IMR-90 (cell line): ENCODE results near the gene MPPED2.

Experiments used
- CEBPB ChIP-seq: IDR thresholded peaks from 2 replicates; pipeline ENCODE4 v1.6.1; 2012; ENCODE audit warnings: low read depth, low read length, improper control_type of control experiment
- FOS ChIP-seq: fragments of 150-350 bp; IDR thresholded peaks from 2 replicates; pipeline ENCODE4 v1.6.1; 2016; ENCODE audit warnings: low read depth, low read length
- MAFK ChIP-seq: IDR thresholded peaks from 2 replicates; pipeline ENCODE4 v1.6.1; 2012; ENCODE audit warnings: low read depth, low read length, improper control_type of control experiment
- MAZ ChIP-seq: IDR thresholded peaks from 2 replicates; pipeline ENCODE4 v1.6.1; 2012; ENCODE audit warnings: low read depth, mild to moderate bottlenecking, low read length, improper control_type of control experiment, moderate library complexity, borderline replicate concordance
- MXI1 ChIP-seq: IDR thresholded peaks from 2 replicates; pipeline ENCODE4 v1.6.1; 2012; ENCODE audit warnings: low read depth, mild to moderate bottlenecking, low read length, moderate library complexity, borderline replicate concordance
- NFE2L2 ChIP-seq: fragments of 150-350 bp; IDR thresholded peaks from 2 replicates; pipeline ENCODE4 v1.6.1; 2016; ENCODE audit warnings: low read depth, mild to moderate bottlenecking, low read length
- POLR2A ChIP-seq: IDR thresholded peaks from 2 replicates; pipeline ENCODE4 v1.6.1; 2012; ENCODE audit warnings: mild to moderate bottlenecking, low read depth, low read length
- RAD21 ChIP-seq: IDR thresholded peaks from 2 replicates; pipeline ENCODE4 v1.6.1; 2012; ENCODE audit warnings: low read length, improper control_type of control experiment
- RCOR1 ChIP-seq: IDR thresholded peaks from 2 replicates; pipeline ENCODE4 v1.6.1; 2012; ENCODE audit warnings: mild to moderate bottlenecking, low read length, improper control_type of control experiment; ENCODE audit not compliant: insufficient replicate concordance
- RFX5 ChIP-seq: IDR thresholded peaks from 2 replicates; pipeline ENCODE4 v1.8.0; 2012; ENCODE audit warnings: low read depth, mild to moderate bottlenecking, low read length, moderate library complexity
- SMC3 ChIP-seq: fragments of 150-350 bp; IDR thresholded peaks from 2 replicates; pipeline ENCODE4 v1.6.1; 2016; ENCODE audit warnings: low read depth, mild to moderate bottlenecking, antibody characterized with exemption, low read length, moderate library complexity
- TF ChIP-seq, protein P1 (sequence below): conservative IDR thresholded peaks from 2 replicates; pipeline ENCODE4 v1.5.1; 2012; ENCODE audit warnings: mild to moderate bottlenecking, low read depth, low read length, improper control_type of control experiment
- TF ChIP-seq, protein P2 (sequence below): fragments of 150-350 bp; IDR thresholded peaks from 2 replicates; pipeline ENCODE4 v1.6.1; 2016; ENCODE audit warnings: low read depth, mild to moderate bottlenecking, low read length, moderate library complexity, borderline replicate concordance
- TF ChIP-seq, protein P3 (sequence below): fragments of 150-350 bp; IDR thresholded peaks from 2 replicates; pipeline ENCODE4 v1.6.1; 2017; ENCODE audit warnings: mild to moderate bottlenecking, antibody characterized with exemption, low read length, low read depth

DNA sequence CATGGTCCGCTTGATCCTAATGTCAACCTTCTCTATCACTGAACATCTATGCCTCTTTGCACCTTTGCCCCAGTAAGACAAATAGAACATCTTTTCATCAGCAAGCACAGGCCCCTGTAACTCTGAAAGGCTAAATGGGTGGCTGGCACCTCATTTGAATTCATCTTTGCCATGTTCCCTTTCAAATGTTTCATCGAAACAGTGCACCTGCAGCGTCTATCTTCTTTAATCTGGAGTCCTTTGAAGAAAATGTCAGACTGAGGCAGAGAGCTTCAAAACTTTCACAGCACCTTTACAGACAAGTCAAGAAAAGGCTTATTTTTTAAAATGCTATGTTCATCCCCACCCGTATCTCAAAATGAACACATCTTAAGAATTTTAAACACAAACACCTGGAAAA lies 3.4 kb downstream of the MPPED2 start:
- TF ChIP-seq, protein P1, sequence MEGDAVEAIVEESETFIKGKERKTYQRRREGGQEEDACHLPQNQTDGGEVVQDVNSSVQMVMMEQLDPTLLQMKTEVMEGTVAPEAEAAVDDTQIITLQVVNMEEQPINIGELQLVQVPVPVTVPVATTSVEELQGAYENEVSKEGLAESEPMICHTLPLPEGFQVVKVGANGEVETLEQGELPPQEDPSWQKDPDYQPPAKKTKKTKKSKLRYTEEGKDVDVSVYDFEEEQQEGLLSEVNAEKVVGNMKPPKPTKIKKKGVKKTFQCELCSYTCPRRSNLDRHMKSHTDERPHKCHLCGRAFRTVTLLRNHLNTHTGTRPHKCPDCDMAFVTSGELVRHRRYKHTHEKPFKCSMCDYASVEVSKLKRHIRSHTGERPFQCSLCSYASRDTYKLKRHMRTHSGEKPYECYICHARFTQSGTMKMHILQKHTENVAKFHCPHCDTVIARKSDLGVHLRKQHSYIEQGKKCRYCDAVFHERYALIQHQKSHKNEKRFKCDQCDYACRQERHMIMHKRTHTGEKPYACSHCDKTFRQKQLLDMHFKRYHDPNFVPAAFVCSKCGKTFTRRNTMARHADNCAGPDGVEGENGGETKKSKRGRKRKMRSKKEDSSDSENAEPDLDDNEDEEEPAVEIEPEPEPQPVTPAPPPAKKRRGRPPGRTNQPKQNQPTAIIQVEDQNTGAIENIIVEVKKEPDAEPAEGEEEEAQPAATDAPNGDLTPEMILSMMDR: no peak
- TF ChIP-seq MAFK (no peak), RFX5 (no peak), POLR2A (no peak), RAD21 (no peak), NFE2L2 (no peak), FOS (no peak), CEBPB (no peak), MXI1 (no peak), SMC3 (no peak), RCOR1 (no peak), MAZ (no peak)
- TF ChIP-seq, protein P2, sequence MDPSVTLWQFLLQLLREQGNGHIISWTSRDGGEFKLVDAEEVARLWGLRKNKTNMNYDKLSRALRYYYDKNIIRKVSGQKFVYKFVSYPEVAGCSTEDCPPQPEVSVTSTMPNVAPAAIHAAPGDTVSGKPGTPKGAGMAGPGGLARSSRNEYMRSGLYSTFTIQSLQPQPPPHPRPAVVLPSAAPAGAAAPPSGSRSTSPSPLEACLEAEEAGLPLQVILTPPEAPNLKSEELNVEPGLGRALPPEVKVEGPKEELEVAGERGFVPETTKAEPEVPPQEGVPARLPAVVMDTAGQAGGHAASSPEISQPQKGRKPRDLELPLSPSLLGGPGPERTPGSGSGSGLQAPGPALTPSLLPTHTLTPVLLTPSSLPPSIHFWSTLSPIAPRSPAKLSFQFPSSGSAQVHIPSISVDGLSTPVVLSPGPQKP: no peak
- TF ChIP-seq, protein P3, sequence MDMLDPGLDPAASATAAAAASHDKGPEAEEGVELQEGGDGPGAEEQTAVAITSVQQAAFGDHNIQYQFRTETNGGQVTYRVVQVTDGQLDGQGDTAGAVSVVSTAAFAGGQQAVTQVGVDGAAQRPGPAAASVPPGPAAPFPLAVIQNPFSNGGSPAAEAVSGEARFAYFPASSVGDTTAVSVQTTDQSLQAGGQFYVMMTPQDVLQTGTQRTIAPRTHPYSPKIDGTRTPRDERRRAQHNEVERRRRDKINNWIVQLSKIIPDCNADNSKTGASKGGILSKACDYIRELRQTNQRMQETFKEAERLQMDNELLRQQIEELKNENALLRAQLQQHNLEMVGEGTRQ: no peak
